ENCODE data around the gene GALNT18. TPM values are rescaled to one million over a fixed set of nuclear protein-coding genes. Genes with fewer than 3 reads are reported as not detected.

The GALNT18 gene
- total RNA-seq, 2 donors from 2014 or later = 2.4 to 2.5 TPM

DNA sequence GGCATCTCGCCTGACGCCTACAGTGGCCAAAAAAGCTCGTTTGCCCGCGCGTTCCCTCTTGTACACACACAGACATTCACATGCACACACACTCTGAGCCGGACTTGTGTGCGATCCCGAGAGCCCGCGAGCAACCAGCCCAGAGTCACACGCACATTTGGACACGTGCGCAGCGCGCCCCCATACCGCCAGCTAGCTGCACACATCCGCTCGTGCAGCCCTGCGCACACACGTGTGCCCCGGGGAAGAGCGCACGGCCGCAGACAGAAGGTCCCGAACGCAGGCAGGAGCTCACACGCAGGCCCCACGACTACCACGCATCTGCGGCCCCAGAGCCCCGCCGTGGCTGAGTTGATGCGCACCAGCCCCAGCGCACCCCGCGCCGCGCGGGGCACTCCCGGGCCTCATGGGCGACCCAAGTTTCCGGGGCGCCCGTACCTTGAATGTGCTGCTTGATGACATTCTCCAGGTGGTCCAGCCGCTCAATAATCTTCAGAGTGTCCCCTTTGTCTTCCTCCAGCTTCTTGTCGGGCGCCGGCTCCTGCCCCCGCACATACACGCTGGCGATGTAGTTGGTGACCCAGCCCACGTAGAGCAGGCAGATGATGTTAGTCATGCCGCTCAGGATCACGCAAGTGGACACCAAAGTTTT lies 758 bp downstream of the GALNT18 start:
- Mint-ChIP-seq H3K9me3 (no peaks in the 10 kb centered on the region), H3K4me1 (ENCODE audit: low read depth) (peaks cover 23% of the 10 kb centered on the region), H3K36me3 (ENCODE audit: insufficient read depth in 2 of 2) (no peaks in the 10 kb centered on the region), H3K4me3 (peak overlapping the region; percentile 90 to 92), H3K27ac (no peak overlapping the region), H3K27me3 (ENCODE audit: low read depth) (peaks cover 56% of the 10 kb centered on the region)
- ATAC-seq (replicated peaks in 1 of 2) (peak; percentile 27 to 30), DNase-seq (peak; percentile 35 to 41)

DNA sequence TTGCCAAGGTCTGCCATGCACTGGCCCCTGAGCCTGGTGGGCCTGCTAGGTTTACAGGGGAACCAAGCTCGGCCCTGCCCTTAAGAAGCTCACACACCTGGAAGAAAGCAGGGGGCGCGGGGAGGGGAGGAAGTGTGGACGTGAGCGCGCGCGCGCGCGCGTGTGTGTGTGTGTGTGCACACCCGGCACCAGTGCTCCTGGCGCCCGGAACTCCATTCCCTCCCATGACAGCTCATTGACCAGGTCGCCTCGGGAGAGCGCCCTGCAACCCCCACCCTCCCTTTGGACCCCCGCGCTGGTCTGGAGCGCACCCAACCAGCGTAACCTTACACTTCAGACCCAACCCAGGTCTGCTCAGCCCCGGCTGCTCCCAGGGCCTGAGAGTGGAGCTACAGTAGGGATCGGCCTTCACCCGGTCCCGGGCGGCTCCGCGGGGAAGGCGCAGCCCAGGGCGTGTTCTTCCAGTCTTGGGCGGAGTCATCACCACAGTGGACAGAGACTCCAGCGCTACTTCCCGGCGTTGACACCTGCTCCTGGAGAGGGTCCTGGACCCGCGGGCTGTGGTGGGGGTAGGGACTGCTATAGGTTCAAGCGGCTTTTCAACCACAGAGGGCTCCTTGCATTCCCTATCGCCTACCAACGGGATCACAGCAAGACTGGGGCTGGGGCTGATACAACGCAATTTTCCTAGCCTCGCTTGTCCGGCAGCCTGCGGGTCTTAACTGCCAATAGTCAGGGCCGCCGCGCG lies 1.5 kb downstream of the GALNT18 start:
- no peak overlapping the region for H3K27ac Mint-ChIP-seq
- no peak for ATAC-seq (replicated peaks in 1 of 2)
- H3K27me3 Mint-ChIP-seq (ENCODE audit: low read depth) = peaks cover 53% of the 10 kb centered on the region
- H3K36me3 Mint-ChIP-seq (ENCODE audit: insufficient read depth in 2 of 2) = no peaks in the 10 kb centered on the region
- H3K4me1 Mint-ChIP-seq (ENCODE audit: low read depth) = peaks cover 23% of the 10 kb centered on the region
- H3K9me3 Mint-ChIP-seq = no peaks in the 10 kb centered on the region
- DNase-seq = peak; percentile 2 to 12
- H3K4me3 Mint-ChIP-seq = peak overlapping the region; percentile 90 to 92

DNA sequence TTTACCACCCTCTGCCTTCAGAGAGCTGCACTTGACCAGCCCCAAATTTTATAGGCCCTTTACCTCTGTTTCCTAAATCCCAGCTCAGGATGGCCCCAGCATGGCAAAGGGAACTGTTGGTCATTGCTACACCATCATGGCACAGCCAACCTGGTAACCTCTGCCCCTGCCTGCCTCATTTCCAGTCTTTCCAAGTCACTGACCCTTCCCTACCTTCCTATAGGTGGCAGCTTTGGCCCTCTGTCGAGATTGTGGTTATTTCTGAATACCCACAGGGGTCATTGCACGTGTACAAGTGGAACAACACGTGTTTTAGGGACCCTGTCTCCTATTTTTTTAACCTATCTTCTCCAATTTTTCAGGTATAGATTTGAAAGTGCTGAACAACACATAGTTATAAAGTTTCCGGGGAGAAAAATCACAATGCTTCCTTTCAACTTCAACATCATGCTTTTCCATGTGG lies 2.8 kb downstream of the GALNT18 start:
- H3K9me3 Mint-ChIP-seq = no peaks in the 10 kb centered on the region
- peaks cover 23% of the 10 kb centered on the region for H3K4me1 Mint-ChIP-seq (ENCODE audit: low read depth)
- ATAC-seq (replicated peaks in 1 of 2) (no peak), DNase-seq (no peak)
- peaks cover 49% of the 10 kb centered on the region for H3K27me3 Mint-ChIP-seq (ENCODE audit: low read depth)
- H3K4me3 Mint-ChIP-seq = peak overlapping the region; percentile 90 to 92
- H3K36me3 Mint-ChIP-seq (ENCODE audit: insufficient read depth in 2 of 2) = no peaks in the 10 kb centered on the region
- H3K27ac Mint-ChIP-seq = no peak overlapping the region

DNA sequence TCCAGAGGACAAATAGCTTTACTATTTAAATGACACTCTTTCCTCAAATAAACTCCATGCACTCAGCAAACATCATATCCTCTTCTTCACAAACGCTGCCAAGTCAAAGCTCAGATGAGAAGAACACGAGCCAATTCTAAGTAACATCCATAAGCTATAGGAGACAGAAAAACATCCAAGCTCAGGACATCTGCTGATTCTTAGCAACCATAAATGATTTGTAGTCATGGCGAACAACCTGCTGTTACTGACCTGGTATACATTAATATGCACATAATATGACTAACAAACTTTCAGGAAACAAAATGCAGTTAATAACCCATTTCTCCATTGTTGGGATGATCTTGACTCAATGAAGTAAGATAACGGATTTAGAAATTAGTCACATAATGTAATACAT lies 6.7 kb downstream of the GALNT18 start:
- peaks cover 48% of the 10 kb centered on the region for H3K27me3 Mint-ChIP-seq (ENCODE audit: low read depth)
- ATAC-seq (replicated peaks in 1 of 2) (no peak), DNase-seq (no peak)
- H3K27ac Mint-ChIP-seq = no peak overlapping the region
- H3K4me3 Mint-ChIP-seq = no peak overlapping the region
- no peaks in the 10 kb centered on the region for H3K9me3 Mint-ChIP-seq
- no peaks in the 10 kb centered on the region for H3K36me3 Mint-ChIP-seq (ENCODE audit: insufficient read depth in 2 of 2)
- H3K4me1 Mint-ChIP-seq (ENCODE audit: low read depth) = peaks cover 23% of the 10 kb centered on the region

DNA sequence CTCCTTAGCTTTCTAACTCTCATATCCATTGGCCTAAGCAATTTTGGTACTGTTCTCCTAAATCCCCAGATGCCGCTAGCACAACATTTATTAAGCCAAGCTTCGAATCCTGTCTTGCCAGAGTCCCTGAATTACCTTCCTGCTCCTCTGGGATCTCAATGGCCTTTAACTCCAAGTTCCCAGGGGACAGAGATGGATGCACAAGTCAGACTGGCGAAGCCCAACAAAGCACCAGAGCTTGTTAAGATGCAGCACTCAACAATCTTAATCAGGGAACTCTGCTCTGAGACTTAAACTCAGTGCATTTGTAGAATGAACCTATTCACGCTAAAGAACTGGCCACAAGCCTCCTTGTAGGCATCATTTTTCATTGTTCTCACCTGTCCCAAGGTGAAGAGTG lies 9.4 kb downstream of the GALNT18 start:
- Mint-ChIP-seq H3K27ac (no peak overlapping the region), H3K4me3 (no peak overlapping the region), H3K36me3 (ENCODE audit: insufficient read depth in 2 of 2) (no peaks in the 10 kb centered on the region), H3K27me3 (ENCODE audit: low read depth) (peaks cover 28% of the 10 kb centered on the region), H3K9me3 (no peaks in the 10 kb centered on the region), H3K4me1 (ENCODE audit: low read depth) (no peaks in the 10 kb centered on the region)
- ATAC-seq (replicated peaks in 1 of 2) = no peak
- no peak for DNase-seq

DNA sequence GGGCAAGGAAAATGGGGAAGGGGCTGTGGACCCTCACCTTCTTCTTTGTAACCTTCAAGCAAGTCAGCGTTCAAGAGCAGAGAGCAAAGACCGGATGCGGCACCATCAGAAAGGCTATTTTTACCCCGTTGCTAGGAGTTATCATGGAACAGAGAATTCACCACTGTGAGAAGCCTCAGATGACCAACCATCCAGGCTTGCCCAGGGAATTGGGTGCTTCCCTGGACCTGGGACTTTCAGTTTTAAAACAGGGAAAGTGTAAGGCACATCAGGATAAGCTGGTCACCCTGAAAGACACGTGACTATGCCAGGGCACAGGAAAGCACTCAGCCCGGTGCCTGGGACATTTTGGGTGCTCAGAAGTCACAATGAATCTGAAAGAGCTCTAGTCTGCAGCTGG lies 10.4 kb downstream of the GALNT18 start:
- no peaks in the 10 kb centered on the region for H3K36me3 Mint-ChIP-seq (ENCODE audit: insufficient read depth in 2 of 2)
- H3K9me3 Mint-ChIP-seq = no peaks in the 10 kb centered on the region
- DNase-seq = no peak
- ATAC-seq (replicated peaks in 1 of 2) = no peak
- no peak overlapping the region for H3K27ac Mint-ChIP-seq
- H3K4me3 Mint-ChIP-seq = no peak overlapping the region
- H3K4me1 Mint-ChIP-seq (ENCODE audit: low read depth) = no peaks in the 10 kb centered on the region
- peaks cover 34% of the 10 kb centered on the region for H3K27me3 Mint-ChIP-seq (ENCODE audit: low read depth)

DNA sequence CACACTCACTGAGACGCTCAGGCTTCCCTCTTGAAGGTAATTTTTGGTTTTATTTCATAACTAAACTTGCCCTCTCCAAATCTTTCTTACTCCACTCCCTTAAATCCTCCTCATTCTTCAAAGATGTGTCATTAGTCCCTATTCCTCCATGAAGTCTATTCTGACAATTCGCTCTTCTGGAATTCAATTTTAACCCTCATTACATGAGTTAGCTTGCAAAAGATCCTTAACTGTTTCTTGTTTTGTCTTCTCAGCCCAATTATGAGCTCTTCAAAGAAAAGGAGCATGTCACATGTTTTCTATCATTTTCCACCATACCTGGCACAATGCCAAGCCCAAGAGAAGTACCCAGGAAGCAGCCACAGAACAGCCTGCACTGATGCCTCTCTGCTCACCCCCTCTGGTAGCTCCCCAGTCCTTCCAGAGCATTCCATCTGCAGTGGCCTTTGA lies 13.0 kb downstream of the GALNT18 start:
- no peak for DNase-seq
- no peaks in the 10 kb centered on the region for H3K36me3 Mint-ChIP-seq (ENCODE audit: insufficient read depth in 2 of 2)
- H3K4me1 Mint-ChIP-seq (ENCODE audit: low read depth) = no peaks in the 10 kb centered on the region
- no peak overlapping the region for H3K4me3 Mint-ChIP-seq
- H3K9me3 Mint-ChIP-seq = no peaks in the 10 kb centered on the region
- H3K27me3 Mint-ChIP-seq (ENCODE audit: low read depth) = peaks cover 38% of the 10 kb centered on the region
- H3K27ac Mint-ChIP-seq = no peak overlapping the region
- no peak for ATAC-seq (replicated peaks in 1 of 2)

DNA sequence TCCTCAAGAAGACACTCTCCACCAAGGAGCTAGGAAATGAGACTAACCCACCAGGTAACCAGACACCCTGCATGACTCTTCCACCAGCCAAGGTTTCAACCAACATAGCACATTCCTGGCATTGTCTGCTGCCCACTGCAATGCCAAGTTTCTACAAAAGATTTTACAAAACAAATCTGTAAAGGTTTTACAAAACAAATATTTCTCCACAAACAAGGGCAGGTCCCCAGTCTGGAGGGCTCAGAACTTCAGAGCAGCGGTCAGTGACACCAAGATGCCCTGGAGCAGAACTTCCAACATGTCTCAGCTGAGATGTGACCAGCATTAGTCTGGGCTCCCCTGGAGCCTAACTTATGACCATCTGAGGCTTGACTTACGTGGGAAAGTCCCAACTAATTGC lies 14.0 kb downstream of the GALNT18 start:
- H3K4me1 Mint-ChIP-seq (ENCODE audit: low read depth) = no peaks in the 10 kb centered on the region
- peaks cover 37% of the 10 kb centered on the region for H3K27me3 Mint-ChIP-seq (ENCODE audit: low read depth)
- no peak overlapping the region for H3K27ac Mint-ChIP-seq
- no peak for ATAC-seq (replicated peaks in 1 of 2)
- H3K36me3 Mint-ChIP-seq (ENCODE audit: insufficient read depth in 2 of 2) = no peaks in the 10 kb centered on the region
- H3K9me3 Mint-ChIP-seq = no peaks in the 10 kb centered on the region
- H3K4me3 Mint-ChIP-seq = no peak overlapping the region
- DNase-seq = no peak

DNA sequence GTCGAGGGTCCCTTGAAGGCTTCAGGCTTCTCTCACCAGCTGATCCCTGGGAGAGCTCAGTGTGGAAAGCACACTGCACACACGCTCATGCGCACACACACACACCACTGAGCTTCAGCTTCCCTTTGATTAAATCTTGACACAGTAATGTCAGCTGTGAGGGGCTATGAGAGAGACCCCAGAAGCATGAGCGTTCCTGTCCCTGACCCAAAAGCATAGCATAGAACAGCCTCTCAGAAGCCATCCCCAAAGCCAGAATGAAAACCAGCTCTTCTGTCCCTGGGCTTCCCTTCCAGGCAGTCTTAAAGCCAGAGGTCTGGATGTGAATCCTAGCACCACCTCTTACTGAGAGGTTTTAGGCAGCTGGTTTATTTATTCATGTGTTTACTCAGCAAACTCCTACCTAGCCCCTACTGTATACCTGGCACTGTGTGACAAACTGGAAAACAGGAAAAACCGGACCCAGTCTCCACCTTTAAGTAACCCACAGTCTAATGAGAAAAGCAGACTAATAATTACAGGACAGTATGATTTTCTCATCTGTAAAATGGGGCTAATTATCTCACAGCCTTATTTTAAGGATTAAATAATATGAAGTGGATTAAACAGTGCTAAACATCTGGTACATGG lies 15.9 kb downstream of the GALNT18 start:
- Mint-ChIP-seq H3K27me3 (ENCODE audit: low read depth) (peaks cover 25% of the 10 kb centered on the region), H3K36me3 (ENCODE audit: insufficient read depth in 2 of 2) (no peaks in the 10 kb centered on the region), H3K4me3 (no peak overlapping the region), H3K9me3 (peaks cover 0 to 6% of the 10 kb centered on the region in 2 donors), H3K4me1 (ENCODE audit: low read depth) (no peaks in the 10 kb centered on the region), H3K27ac (no peak overlapping the region)
- DNase-seq (no peak), ATAC-seq (replicated peaks in 1 of 2) (no peak)

DNA sequence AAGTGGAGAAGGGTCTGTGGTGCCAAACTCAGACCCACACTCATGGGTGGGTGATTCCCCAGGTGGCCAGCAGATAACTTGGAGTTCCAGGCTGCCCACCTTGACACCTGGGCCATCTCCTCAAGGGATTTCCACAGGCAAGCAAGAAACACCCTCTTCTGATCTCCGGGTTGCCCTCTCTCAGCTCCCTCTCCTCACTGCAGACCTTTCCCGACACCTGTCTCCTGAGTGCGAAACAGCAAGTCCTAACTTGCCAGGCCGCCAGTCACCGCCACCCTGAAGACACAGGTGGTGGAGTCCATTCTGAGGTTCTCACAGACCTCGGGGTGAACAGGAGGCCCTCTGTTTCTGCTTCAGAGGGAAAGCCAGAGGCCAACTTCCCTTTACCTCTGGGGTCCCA lies 16.6 kb downstream of the GALNT18 start:
- Mint-ChIP-seq H3K36me3 (ENCODE audit: insufficient read depth in 2 of 2) (no peaks in the 10 kb centered on the region), H3K4me1 (ENCODE audit: low read depth) (no peaks in the 10 kb centered on the region), H3K4me3 (no peak overlapping the region), H3K9me3 (peaks cover 0 to 6% of the 10 kb centered on the region in 2 donors), H3K27ac (no peak overlapping the region), H3K27me3 (ENCODE audit: low read depth) (peaks cover 24% of the 10 kb centered on the region)
- DNase-seq (no peak), ATAC-seq (replicated peaks in 1 of 2) (no peak)

DNA sequence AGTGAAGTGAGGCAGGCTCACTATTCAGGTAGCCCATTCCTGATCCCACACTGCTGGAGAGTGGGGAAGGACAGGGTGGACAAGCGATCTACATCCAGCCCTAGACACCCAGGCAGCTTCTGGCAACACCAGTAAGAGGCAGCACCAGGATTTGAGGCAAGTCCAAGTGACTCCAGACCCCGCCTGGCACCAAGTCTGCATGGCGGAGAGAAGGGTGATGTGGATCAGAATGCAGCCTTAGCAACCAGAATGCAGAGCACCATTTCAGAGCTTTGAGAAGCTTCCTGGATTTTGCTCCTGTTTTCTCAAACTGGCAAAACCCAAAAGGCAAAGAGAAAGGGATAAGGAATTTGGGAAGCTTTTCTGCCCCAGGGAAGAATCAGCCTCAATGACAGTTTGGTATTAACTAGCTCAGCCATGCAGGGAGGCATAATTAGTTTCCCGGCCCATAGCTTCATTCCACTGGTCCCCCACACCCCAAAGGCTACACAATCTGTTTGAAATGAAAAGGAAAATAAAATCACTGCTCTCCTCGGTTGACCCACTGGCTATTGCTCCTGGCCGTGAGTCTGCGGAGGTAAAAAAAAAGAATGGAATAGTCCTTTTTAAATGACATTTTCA lies 17.3 kb downstream of the GALNT18 start:
- peaks cover 0 to 6% of the 10 kb centered on the region in 2 donors for H3K9me3 Mint-ChIP-seq
- peaks cover 24% of the 10 kb centered on the region for H3K27me3 Mint-ChIP-seq (ENCODE audit: low read depth)
- no peaks in the 10 kb centered on the region for H3K4me1 Mint-ChIP-seq (ENCODE audit: low read depth)
- ATAC-seq (replicated peaks in 1 of 2) (no peak), DNase-seq (no peak)
- no peak overlapping the region for H3K27ac Mint-ChIP-seq
- no peaks in the 10 kb centered on the region for H3K36me3 Mint-ChIP-seq (ENCODE audit: insufficient read depth in 2 of 2)
- H3K4me3 Mint-ChIP-seq = no peak overlapping the region

DNA sequence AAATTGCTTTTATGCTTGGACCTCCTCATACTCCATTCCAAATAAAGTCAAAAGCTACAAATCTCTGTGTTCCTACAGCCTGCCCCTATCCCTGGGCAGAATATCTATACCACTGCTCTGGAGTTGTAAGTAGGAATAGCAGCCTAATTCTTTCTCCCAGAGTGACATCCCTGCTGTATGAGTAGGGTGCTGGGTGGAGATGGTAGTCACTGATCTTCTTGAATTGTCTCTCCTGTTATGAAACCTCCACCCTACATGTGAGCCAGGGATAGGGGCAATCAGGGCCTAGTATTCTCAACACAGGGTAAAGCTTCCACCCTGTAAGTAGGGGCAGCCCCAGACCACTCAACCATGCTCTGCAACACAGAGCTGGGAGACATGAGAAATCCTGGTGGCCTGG lies 19.8 kb downstream of the GALNT18 start:
- no peak overlapping the region for H3K27ac Mint-ChIP-seq
- no peak for DNase-seq
- H3K4me3 Mint-ChIP-seq = no peak overlapping the region
- H3K4me1 Mint-ChIP-seq (ENCODE audit: low read depth) = no peaks in the 10 kb centered on the region
- H3K36me3 Mint-ChIP-seq (ENCODE audit: insufficient read depth in 2 of 2) = no peaks in the 10 kb centered on the region
- H3K27me3 Mint-ChIP-seq (ENCODE audit: low read depth) = peaks cover 17% of the 10 kb centered on the region
- ATAC-seq (replicated peaks in 1 of 2) = no peak
- H3K9me3 Mint-ChIP-seq = peaks cover 0 to 6% of the 10 kb centered on the region in 2 donors

DNA sequence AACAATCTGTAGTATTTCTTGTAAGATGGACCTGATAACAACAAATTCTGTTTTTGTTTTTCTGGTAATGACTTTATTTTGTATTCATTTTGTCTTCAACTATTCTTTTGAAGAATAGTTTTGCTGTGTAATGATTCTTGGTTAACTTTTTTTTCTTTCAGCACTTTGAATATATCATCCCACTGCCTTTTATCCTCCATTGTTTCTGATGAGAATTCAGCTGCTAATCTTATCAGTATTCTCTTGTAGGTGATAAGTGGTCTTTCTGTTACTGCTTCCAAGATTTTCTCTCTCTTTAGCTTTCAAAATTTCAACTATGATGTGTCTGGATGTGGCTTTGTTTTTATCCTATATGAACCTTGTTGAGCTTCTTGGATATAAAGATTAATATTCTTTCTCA lies 21.5 kb downstream of the GALNT18 start:
- no peaks in the 10 kb centered on the region for H3K4me1 Mint-ChIP-seq (ENCODE audit: low read depth)
- no peaks in the 10 kb centered on the region for H3K36me3 Mint-ChIP-seq (ENCODE audit: insufficient read depth in 2 of 2)
- no peak for DNase-seq
- H3K27me3 Mint-ChIP-seq (ENCODE audit: low read depth) = peaks cover 5% of the 10 kb centered on the region
- no peak for ATAC-seq (replicated peaks in 1 of 2)
- no peak overlapping the region for H3K4me3 Mint-ChIP-seq
- peaks cover 0 to 6% of the 10 kb centered on the region in 2 donors for H3K9me3 Mint-ChIP-seq
- no peak overlapping the region for H3K27ac Mint-ChIP-seq

Measured in activated T-cell treated with anti-CD3 and anti-CD28 coated beads, Interleukin-2, amount 50 U/mL, for 72 hours (primary cell).